ENCODE measurements around the gene IFI30.

The IFI30 gene

DNA sequence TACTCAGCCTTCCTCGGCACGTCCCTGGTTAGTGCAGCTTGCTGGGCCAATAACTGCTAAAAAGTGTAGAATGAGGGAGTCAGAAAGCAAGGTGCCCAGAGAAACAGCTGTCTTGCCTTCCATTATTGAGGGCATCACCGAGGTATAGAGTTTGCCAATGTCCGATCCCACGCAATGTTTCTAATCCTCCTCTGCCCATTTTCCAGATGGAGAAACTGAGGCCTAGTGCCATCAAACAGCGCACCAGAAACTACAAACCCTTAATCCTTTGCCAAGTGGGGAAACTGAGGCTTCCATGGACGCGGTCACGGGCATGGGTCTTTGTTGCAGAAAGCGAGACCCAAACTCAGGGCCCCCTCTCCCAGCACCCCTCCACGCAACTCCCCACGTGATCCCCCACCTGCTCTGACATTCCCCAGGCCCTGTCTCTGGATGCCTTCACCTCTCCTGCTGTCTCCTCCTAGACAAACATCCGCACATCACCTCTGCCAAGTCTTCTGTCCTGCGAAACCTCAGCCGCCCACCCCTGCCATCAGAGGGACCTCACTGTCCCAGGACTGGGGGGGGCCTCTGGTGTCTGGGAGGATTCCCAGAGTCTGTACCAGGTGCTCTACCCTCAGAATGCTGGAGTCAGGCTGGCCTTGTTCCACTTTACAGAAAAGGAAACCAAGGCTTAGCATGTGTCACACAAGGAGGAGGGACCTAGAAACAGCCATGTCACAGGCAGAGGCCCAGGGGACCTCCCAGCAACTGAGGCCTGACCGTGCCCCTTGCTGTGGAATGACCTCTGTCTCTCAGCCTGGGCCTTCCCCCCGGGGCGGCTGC, 53.6 kb downstream of the IFI30 start:
- no peak for DNase-seq
